GM18498 (cell line): ENCODE data around the gene ATAD5.

Source experiments
- ATAC-seq: cut with Tn5 transposase; IDR thresholded peaks from one replicate; pipeline ENCODE4 v1.9.1; 2021; ENCODE audit warnings: mild to moderate bottlenecking, moderate library complexity; ENCODE audit not compliant: unreplicated experiment

Gene ATAD5

DNA sequence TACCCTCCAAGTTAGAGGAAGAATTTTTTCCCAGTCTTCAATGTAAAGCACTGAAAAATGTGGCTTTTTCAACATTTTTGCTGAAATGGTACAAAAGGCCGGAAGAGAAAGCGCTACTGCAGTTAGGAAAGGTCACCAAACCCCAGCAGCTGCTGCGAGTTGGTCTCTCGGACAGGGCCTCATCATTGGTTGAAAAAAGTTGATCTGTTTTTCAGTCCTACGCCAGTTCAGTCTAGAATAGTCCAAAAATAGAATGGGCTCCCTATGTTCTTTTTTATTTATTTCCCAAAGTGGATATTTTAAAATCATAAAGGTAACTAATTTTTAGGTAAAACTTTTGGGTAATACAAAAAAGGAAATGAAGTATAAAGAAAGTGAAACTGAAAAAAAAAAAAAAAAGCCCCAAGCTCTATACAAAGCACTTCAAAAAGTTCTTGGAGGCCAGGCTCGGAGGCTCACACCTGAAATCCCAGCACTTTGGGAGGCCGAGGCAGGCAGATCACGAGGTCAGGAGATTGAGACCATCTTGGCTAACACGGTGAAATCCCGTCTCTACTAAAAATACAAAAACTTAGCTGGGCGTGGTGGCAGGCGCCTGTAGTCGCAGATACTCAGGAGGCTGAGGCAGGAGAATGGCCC lies 107.4 kb downstream of the ATAD5 start:
- ATAC-seq = no peak

- ATAC-seq = no peak
These were observed 110.7 kb downstream of the ATAD5 start for GRCh38 chr17:30942308-30943079.
